Central memory CD4-positive, alpha-beta T cell (primary cell): ENCODE data around the gene NLRP1.

Experiments
- DNase-seq: peaks from one replicate; pipeline ENCODE4 v3.0.0; 2022

The NLRP1 gene

GRCh38 chr17:5555254-5555653 is 29.1 kb downstream of the NLRP1 start:
- no peak for DNase-seq

GRCh38 chr17:5553479-5553878 is 30.8 kb downstream of the NLRP1 start:
- DNase-seq: no peak

- DNase-seq: no peak
Measured at GRCh38 chr17:5552841-5553240, 31.5 kb downstream of the NLRP1 start.

- DNase-seq: no peak
Measured at GRCh38 chr17:5545051-5545987, 39.0 kb downstream of the NLRP1 start.

GRCh38 chr17:5544115-5544514 is 40.2 kb downstream of the NLRP1 start:
- no peak for DNase-seq

- no peak for DNase-seq
Measured at GRCh38 chr17:5541610-5542202, 42.6 kb downstream of the NLRP1 start.

GRCh38 chr17:5540321-5540720 is 44.0 kb downstream of the NLRP1 start:
- no peak for DNase-seq

GRCh38 chr17:5539286-5539685 is 45.0 kb downstream of the NLRP1 start:
- no peak for DNase-seq

- no peak for DNase-seq
Measured at GRCh38 chr17:5536866-5537650, 47.3 kb downstream of the NLRP1 start.

GRCh38 chr17:5535436-5535835 is 48.9 kb downstream of the NLRP1 start:
- DNase-seq: no peak

GRCh38 chr17:5533486-5534315 is 50.6 kb downstream of the NLRP1 start:
- DNase-seq: no peak

GRCh38 chr17:5532581-5532980 is 51.7 kb downstream of the NLRP1 start:
- no peak for DNase-seq

GRCh38 chr17:5531085-5531418 is 53.3 kb downstream of the NLRP1 start:
- no peak for DNase-seq

- DNase-seq: no peak
Measured at GRCh38 chr17:5530265-5531084, 53.8 kb downstream of the NLRP1 start.

- DNase-seq: no peak
Measured at GRCh38 chr17:5527601-5528250, 56.6 kb downstream of the NLRP1 start.

GRCh38 chr17:5526821-5527598 is 57.3 kb downstream of the NLRP1 start:
- no peak for DNase-seq

- no peak for DNase-seq
Measured at GRCh38 chr17:5523249-5523648, 61.1 kb downstream of the NLRP1 start.

- no peak for DNase-seq
Measured at GRCh38 chr17:5522476-5522875, 61.8 kb downstream of the NLRP1 start.

- no peak for DNase-seq
Measured at GRCh38 chr17:5516060-5516792, 68.1 kb downstream of the NLRP1 start.

- no peak for DNase-seq
Measured at GRCh38 chr17:5514976-5515375, 69.3 kb downstream of the NLRP1 start.
